NB4 (cell line): ENCODE data around the gene FRYL.

ENCODE experiments used
- POLR2A ChIP-seq: IDR thresholded peaks from 2 replicates; pipeline ENCODE4 v1.6.1; 2011; ENCODE audit warnings: mild to moderate bottlenecking; ENCODE audit not compliant: insufficient read length; ENCODE audit errors: extremely low read depth
- TF ChIP-seq, protein P1 (sequence below): IDR thresholded peaks from one replicate; pipeline ENCODE4 v1.5.1; 2012; ENCODE audit warnings: low read depth, low read length

DNA sequence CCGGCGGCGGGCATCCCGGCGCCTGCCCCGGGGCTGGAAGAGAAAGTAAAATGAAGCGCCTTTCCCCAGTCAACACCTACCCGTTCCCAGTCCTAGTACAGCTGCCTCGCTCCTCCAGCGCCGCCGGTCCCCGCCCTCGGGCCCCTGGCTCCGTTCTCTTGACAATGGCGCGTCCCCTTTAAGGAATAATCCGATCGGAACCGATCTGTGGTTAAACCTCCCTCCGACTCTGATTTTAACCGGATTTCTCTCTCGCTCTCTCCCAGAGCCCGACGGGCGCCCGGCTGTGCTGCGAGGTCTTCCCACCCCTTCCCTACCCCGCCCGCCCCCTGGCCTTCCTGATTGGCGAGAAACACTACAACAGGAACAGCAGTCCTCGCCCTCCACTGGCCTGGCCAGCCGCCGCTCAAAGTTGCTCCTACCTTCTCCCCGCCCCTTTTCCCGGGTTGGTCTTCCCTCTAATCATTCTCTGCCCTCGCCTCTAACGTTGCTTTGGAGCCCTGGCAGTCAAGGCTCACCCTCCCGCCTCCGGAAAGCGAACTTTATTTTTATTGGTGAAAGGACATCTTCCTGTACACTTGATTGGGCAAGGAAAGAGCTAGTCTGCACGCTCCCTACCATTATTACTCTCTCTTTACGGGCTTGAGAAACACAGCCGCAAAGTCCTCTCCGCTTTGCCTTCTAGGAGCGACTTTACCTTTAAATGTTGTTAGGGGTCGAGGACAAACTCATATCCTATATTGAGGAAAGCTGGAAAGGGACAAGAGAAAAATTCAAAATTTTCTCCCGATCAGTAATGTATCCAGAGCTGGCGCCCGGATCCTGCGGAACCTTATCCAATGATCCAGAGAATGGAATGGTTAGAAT is at the start of gene FRYL:
- TF ChIP-seq, protein P1, sequence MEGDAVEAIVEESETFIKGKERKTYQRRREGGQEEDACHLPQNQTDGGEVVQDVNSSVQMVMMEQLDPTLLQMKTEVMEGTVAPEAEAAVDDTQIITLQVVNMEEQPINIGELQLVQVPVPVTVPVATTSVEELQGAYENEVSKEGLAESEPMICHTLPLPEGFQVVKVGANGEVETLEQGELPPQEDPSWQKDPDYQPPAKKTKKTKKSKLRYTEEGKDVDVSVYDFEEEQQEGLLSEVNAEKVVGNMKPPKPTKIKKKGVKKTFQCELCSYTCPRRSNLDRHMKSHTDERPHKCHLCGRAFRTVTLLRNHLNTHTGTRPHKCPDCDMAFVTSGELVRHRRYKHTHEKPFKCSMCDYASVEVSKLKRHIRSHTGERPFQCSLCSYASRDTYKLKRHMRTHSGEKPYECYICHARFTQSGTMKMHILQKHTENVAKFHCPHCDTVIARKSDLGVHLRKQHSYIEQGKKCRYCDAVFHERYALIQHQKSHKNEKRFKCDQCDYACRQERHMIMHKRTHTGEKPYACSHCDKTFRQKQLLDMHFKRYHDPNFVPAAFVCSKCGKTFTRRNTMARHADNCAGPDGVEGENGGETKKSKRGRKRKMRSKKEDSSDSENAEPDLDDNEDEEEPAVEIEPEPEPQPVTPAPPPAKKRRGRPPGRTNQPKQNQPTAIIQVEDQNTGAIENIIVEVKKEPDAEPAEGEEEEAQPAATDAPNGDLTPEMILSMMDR, result no peak
- TF ChIP-seq POLR2A, result peak; percentile 68
